ENCODE measurements around the gene NRGN. TPM values are rescaled to one million over a fixed set of nuclear protein-coding genes. Genes with fewer than 3 reads are reported as not detected.
"Not testable (repeated sequence)": the region's sequence is repeated elsewhere in the genome, so short reads cannot be mapped to it uniquely, and the experiment has no call there.

NRGN gene
- total RNA-seq, 1 experiment from 2014 or later = 2.9 TPM

DNA sequence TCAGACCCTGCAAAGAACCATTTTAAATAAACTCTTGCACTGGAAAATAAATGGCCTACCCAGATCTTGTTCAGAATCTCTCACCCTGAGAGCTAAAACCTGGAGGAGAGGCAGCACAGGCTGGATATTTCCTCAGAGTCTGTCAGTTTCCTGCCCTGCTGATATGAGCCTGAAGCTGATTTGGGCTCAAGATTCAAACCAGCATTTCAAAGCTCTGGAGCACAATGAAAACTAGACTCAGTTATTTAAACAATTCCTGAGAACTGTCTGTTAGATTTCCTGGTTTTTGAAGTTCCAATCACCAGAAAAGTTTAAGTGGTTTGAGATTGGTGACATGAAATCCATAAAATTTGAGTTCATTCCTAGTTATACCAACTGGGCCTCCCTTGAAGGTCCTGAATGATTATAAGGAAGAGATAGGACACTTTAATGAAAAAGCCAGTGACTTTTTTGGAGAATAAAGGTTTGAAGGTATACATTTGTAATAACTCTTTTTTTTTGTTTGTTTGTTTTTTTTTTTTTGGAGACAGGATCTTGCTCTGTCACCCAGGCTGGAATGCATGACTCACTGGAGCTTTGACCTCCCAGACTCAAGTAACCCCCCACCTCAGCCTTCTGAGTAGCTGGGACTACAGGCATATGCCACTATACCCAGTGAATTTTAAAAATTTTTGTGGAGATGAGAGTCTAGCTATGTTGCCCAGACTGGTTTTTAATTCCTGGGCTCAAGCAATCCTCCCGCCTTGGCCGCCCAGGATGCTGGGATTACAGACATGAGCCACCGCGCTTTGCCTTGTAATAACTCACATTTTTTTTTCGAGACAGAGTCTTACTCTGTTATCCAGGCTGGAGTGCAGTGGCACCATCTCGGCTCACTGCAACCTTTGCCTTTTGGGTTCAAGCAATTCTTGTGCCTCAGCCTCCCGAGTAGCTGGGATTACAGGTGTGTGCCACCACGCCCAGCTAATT, 30.3 kb downstream of the NRGN start:
- DNase-seq (ENCODE audit: low spot score) (no peak), ATAC-seq (no peak)
- Mint-ChIP-seq H3K27me3 (ENCODE audit: low read depth) (no peaks in the 10 kb centered on the region), H3K27ac (no peak overlapping the region), H3K36me3 (peaks cover 33% of the 10 kb centered on the region), H3K4me1 (no peaks in the 10 kb centered on the region), H3K4me3 (no peak overlapping the region), H3K9me3 (no peaks in the 10 kb centered on the region)
- no peak for TF ChIP-seq NFE2L1 (CRISPR knock-in tag; IDR thresholded peaks at IDR 0.05)
- no peak for TF ChIP-seq CREM (CRISPR knock-in tag; IDR thresholded peaks at IDR 0.05)
- TF ChIP-seq GTF2I (CRISPR knock-in tag; conservative IDR thresholded peaks at IDR 0.05) = no peak
- no peak for TF ChIP-seq JUN (CRISPR knock-in tag; IDR thresholded peaks at IDR 0.05)
- TF ChIP-seq E2F4 (CRISPR knock-in tag; IDR thresholded peaks at IDR 0.05; ENCODE audit: borderline replicate concordance, low read depth) = no peak
- TF ChIP-seq NFYB (CRISPR knock-in tag; conservative IDR thresholded peaks at IDR 0.05; ENCODE audit: low read depth) = no peak
- TF ChIP-seq PRRX2 (CRISPR knock-in tag; IDR thresholded peaks at IDR 0.05) = no peak
- no peak for TF ChIP-seq ZNF317 (CRISPR knock-in tag; IDR thresholded peaks at IDR 0.05; ENCODE audit: borderline replicate concordance, low read depth)
- no peak for TF ChIP-seq KAT7 (CRISPR knock-in tag; IDR thresholded peaks at IDR 0.05; ENCODE audit: borderline replicate concordance)
- no peak for TF ChIP-seq ATF2 (CRISPR knock-in tag; IDR thresholded peaks at IDR 0.05; ENCODE audit: borderline replicate concordance, low read depth)
- TF ChIP-seq, protein P1, sequence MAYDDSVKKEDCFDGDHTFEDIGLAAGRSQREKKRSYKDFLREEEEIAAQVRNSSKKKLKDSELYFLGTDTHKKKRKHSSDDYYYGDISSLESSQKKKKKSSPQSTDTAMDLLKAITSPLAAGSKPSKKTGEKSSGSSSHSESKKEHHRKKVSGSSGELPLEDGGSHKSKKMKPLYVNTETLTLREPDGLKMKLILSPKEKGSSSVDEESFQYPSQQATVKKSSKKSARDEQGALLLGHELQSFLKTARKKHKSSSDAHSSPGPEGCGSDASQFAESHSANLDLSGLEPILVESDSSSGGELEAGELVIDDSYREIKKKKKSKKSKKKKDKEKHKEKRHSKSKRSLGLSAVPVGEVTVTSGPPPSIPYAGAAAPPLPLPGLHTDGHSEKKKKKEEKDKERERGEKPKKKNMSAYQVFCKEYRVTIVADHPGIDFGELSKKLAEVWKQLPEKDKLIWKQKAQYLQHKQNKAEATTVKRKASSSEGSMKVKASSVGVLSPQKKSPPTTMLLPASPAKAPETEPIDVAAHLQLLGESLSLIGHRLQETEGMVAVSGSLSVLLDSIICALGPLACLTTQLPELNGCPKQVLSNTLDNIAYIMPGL (CRISPR knock-in tag; IDR thresholded peaks at IDR 0.05) = no peak
- no peak for TF ChIP-seq RORB (CRISPR knock-in tag; IDR thresholded peaks at IDR 0.05)
- TF ChIP-seq RELA (CRISPR knock-in tag; IDR thresholded peaks at IDR 0.05; ENCODE audit: borderline replicate concordance) = no peak
- TF ChIP-seq, protein P2, sequence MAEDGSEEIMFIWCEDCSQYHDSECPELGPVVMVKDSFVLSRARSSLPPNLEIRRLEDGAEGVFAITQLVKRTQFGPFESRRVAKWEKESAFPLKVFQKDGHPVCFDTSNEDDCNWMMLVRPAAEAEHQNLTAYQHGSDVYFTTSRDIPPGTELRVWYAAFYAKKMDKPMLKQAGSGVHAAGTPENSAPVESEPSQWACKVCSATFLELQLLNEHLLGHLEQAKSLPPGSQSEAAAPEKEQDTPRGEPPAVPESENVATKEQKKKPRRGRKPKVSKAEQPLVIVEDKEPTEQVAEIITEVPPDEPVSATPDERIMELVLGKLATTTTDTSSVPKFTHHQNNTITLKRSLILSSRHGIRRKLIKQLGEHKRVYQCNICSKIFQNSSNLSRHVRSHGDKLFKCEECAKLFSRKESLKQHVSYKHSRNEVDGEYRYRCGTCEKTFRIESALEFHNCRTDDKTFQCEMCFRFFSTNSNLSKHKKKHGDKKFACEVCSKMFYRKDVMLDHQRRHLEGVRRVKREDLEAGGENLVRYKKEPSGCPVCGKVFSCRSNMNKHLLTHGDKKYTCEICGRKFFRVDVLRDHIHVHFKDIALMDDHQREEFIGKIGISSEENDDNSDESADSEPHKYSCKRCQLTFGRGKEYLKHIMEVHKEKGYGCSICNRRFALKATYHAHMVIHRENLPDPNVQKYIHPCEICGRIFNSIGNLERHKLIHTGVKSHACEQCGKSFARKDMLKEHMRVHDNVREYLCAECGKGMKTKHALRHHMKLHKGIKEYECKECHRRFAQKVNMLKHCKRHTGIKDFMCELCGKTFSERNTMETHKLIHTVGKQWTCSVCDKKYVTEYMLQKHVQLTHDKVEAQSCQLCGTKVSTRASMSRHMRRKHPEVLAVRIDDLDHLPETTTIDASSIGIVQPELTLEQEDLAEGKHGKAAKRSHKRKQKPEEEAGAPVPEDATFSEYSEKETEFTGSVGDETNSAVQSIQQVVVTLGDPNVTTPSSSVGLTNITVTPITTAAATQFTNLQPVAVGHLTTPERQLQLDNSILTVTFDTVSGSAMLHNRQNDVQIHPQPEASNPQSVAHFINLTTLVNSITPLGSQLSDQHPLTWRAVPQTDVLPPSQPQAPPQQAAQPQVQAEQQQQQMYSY (CRISPR knock-in tag; IDR thresholded peaks at IDR 0.05) = no peak
- TF ChIP-seq TP53 (CRISPR knock-in tag; IDR thresholded peaks at IDR 0.05) = no peak
- CTCF ChIA-PET = interaction anchor here (0.8 to 3.1 kb wide), 3 partner anchors 8 to 24 kb away, joined by 3 to 12 read pairs (median 5); no protein-coding TSS in a partner anchor
- POLR2A ChIA-PET = no interaction called here

- CTCF ChIA-PET = interaction anchor here (0.8 kb wide), 1 partner anchor 13 kb away, joined by 3 read pairs; no protein-coding TSS in a partner anchor
- H3K9me3 Mint-ChIP-seq; POLR2A ChIA-PET; ATAC-seq; DNase-seq (ENCODE audit: low spot score); H3K4me3 Mint-ChIP-seq; H3K27ac Mint-ChIP-seq; H3K4me1 Mint-ChIP-seq; H3K27me3 Mint-ChIP-seq (ENCODE audit: low read depth): not testable (repeated sequence)
- peaks cover 33% of the 10 kb centered on the region for H3K36me3 Mint-ChIP-seq
Measured at GRCh38 chr11:124770959-124771358, 31.2 kb downstream of the NRGN start.
